Skeletal muscle cell (primary cell): Measurements from ENCODE around the gene PFKFB3.

ENCODE experiments used
- DNase-seq: peaks from one replicate; pipeline ENCODE4 v3.0.0-alpha.2; 2010; ENCODE audit warnings: low read depth
- H3K4me3 ChIP-seq: 2 replicates; pipeline ENCODE4 v1.5.1; 2011; ENCODE audit warnings: low read depth, mild to moderate bottlenecking, control low read depth, low read length, moderate library complexity

The PFKFB3 gene

DNA sequence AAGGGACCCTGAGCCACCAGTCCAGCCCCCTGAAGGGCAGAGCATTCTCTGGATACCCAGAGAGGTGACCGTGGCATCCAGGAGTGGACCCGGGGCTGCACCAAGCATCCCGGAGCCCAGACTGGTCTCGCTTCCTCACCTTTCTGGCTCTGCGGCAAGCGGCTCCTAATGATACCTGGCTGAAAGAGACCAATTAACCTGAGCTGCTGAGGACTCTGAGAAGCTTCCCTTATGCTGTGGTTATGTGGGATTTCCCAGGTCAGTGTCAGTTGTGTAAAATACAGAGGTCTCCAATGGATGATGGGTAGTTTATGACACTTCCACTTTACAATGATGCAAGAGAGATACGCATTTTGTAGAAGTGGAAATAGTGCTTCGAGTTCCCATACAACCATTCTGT lies 51.5 kb downstream of the PFKFB3 start:
- no peak overlapping the region for H3K4me3 ChIP-seq
- DNase-seq = no peak

- H3K4me3 ChIP-seq = no peak overlapping the region
- no peak for DNase-seq
These were observed 52.9 kb downstream of the PFKFB3 start for GRCh38 chr10:6255548-6256061.

DNA sequence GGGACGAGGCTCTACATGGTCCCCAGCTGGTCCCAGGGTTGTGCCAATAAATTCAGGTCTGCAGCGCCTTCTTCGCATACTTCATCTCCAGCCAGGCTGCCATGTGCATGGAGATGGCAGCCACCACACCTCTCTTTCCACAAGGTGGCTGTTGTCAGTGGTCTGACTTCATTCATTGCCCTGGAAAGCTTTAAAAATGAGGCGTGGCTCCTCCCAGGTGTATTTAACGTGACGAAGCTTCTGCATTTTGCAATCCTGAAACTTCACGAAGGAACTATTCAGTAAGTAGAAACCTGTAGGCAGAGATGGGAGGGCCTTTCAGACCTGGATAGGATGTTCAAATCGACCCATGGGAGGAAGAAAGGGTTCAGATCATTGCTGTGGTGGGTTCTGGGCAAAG lies 53.7 kb downstream of the PFKFB3 start:
- H3K4me3 ChIP-seq = no peak overlapping the region

DNA sequence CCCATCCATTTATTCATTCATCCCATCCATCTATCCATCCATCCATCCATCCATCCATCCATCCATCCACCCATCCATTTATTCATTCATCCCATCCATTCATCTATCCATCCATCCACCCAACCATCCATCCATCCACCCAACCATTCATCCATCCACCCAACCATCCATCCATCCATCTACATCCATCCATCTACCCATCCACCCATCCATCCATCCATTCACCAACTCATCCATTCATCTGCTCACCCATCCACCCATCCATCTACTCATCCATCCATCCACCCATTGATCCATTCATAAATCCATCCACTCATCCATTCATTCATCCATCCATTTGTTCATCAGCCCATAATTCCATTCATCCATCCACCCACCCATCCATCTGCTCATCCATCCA lies 56.4 kb downstream of the PFKFB3 start:
- H3K4me3 ChIP-seq = no peak overlapping the region
- DNase-seq = no peak

More for the DNA sequence above, 53.7 kb downstream of the PFKFB3 start:
- DNase-seq = no peak

DNA sequence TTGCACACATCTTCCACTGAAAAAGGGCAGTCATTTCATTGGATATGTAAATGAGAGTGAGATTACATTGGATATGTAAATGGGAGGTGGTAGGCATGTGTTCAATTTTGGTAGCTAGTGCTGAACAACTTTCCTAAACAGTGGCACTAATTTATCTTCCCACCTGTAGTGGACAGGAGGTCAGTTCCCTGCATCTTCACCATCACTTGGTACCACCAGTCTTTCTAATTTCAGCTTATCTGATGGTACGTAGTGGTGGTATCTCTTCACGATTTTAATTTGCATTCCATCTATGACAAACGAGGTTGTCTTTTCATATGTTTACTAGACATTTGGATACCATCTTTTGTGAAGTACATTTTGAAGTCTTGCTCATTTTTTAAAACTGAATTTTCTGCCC lies 58.1 kb downstream of the PFKFB3 start:
- H3K4me3 ChIP-seq = no peak overlapping the region
- no peak for DNase-seq

GRCh38 chr10:6267941-6268340 lies 65.2 kb downstream of the PFKFB3 start:
- H3K4me3 ChIP-seq = no peak overlapping the region
- no peak for DNase-seq

DNA sequence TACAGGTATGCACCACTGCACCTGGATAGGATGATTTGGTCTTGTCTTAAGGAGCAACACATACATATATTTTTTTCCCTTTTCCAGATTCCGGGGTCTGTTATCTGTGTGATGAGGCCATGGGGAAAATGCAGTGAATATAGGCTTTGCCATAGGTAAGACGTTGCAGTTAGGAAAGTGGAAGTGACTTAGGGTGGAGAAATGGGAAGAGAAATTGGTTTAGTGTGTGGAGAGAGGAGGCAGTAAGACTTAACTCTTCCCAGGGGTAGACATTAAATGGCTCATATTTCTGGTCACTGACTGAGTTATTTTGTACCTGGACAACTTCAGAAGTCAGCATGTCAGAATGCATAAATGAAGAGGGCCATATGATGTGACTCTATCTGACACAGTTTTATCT lies 66.7 kb downstream of the PFKFB3 start:
- no peak for DNase-seq
- no peak overlapping the region for H3K4me3 ChIP-seq

DNA sequence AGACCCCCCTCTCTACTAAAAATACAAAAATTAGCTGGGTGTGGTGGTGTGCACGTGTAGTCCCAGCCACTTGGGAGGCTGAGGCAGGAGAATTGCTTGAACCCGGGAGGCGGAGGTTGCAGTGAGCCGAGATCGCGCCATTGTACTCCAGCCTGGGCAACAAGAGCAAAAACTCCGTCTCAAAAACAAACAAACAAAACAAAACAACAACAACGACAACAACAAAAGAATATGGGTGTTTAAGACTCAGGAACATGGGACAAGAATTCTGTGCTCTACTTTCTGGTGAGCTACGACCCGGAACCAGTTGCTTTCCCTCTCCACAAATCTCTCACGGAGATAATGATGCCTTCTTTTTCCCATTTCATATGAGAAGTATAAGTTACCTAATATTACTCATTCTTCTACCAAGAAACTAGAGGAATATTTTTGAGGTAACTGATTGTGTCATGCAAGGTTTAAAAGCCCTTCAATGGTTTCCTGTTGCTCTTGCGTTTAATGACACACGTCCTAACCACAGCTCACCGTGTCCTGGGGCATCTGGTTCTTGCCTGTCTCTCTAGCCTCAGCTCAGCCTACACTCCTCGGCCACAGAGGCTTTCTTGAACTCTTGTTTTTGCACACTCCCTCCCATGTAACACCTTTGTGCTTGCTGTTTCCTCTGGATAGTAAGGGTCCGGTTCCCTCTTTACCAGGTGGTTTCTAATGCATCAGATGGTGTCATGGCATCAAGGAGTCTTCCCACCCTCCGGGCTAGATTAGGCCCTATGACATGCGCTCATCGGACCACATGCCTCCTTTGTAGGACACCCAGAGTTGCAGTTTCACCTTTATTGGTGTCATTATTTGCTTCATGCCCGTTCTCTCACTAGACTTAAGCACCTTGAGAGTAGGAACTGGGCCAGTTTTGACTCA lies 67.5 kb downstream of the PFKFB3 start:
- DNase-seq = no peak
- H3K4me3 ChIP-seq = no peak overlapping the region

DNA sequence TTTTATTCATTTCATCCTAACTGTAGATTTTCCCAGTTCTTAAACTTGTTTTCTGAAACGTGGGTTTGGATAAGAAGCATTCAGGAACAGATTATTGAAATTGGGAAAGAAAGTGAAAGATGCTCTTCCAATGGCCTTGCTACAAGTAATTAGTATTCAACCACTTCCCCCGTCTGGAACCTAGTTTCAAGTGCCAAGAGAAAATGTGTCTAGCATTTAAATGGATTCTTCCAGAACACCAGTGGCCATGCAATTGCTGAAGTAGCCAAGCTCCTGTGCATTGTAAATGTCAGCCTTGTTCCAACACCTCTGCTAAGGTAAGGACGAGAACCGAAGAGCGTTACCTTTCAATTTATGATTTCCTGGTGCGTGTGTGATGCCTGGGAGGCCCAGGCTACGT lies 68.2 kb downstream of the PFKFB3 start:
- no peak overlapping the region for H3K4me3 ChIP-seq
- DNase-seq = no peak

DNA sequence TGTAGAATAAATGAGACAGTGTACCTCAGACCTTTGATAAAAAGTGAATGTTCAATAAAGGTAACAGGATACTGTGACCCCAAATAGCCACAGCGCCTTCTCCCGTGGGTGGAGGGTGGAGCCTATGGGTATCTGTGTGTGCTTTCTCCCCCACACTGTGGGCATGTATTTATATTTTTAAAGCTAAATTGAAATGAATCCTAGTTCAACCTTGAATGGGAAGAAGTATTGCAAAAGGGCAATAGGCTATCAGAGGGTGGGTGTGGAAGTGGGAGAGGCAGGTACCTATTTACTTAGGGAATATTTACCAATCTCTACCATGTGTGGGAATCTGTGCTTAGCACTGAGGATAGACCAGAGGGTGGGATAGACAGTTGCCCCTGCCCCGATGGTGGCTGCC lies 68.9 kb downstream of the PFKFB3 start:
- DNase-seq = no peak
- H3K4me3 ChIP-seq = no peak overlapping the region

DNA sequence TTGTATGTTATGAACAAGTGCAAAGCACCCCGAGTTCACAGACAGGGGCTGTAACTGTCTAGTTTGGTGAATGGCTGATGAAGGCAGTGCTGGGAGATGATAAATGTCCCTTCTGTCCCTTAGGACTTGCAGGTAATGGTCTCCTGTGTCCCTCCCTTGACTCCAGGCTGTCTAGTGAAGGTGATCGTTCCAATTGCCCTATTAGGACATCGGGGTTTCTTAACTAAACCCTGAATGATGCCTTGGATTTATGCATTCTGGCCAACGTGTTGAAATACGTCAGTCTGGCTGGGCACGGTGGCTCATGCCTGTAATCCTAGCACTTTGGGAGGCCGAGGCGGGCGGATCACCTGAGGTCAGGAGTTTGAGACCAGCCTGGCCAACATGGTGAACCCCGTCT lies 69.4 kb downstream of the PFKFB3 start:
- no peak overlapping the region for H3K4me3 ChIP-seq
- no peak for DNase-seq

- H3K4me3 ChIP-seq = no peak overlapping the region
- no peak for DNase-seq
These were observed 70.6 kb downstream of the PFKFB3 start for GRCh38 chr10:6273351-6273750.

DNA sequence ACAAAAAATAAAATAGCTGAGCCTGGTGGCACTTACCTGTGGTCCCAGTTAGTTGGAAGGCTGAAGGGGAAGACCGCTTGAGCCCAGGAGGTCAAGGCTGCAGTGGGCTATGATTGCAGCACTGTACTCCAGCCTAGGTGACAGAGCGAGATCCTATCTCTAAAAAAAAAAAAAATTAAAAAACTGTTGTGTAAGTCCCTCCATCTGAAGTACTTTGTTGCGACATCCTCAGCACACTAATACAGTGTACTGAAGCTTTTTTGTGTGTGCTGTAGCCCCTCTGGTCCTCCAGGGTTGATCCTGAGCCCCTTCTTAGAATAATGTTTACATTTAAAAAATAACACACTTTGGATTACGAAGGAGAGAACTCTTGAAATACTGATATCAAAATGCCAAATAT lies 71.3 kb downstream of the PFKFB3 start:
- H3K4me3 ChIP-seq = no peak overlapping the region
- DNase-seq = peak; percentile 18

DNA sequence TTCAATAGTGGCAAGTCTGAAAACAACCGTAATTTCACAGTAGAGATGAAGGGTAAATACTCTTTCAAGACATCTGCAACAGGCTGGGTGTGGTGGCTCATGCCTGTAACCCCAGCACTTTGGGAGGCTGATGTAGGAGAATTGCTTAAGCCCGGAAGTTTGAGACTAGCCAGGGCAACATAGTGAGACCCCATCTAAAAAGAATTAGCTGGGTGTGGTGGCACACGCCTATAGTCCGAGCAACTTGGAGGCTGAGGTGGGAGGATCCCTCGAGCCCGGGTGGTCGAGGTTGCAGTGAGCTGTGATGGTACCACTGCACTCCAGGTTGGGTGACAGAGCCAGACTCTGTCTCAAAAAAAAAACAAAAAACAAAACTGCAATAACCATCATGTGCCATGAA lies 71.8 kb downstream of the PFKFB3 start:
- no peak overlapping the region for H3K4me3 ChIP-seq
- no peak for DNase-seq

DNA sequence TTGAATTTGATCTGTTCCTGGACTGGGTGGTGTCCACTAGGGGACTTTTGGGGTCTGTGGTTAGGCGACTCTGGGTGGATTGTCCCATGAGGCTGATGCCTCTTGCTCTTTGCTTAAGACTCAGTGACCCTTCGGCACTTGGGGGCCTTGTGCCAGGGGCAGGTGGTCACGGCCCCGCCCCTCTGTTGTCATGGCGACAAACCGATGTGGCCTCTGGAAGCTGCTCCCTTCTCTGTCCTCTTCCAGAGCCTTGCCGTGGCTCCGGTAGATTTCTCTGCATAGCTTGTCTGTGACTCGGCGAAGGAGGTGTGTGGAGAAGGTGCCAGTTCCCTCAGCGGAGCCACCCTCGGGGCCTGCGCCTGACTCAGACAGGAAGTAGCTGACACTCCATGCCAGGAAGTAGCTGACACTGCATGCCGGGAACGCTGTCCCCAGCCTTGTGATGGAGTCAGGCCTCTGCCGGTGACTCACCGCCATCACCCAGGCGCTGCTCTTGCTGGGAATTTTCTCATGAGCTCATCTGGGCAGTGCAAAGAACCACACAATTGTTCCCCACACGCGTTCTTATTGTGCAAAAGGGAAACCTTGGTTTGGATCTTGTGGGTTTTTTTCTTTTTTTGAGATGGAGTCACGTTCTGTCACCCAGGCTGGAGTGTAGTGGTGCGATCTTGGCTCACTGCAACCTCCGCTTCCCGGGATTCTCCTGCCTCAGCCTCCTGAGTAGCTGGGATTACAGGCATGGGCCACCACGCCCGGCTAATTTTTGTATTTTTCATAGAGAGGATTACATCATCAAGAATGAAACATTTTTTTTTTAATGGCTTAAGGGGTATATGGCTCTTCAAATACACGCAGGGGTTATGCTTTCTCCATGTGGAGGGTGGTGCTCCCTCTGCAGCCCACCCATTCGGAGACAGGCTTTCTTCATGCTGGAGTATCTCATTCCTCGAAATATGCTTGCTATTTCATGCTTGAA lies 72.6 kb downstream of the PFKFB3 start:
- peak overlapping the region; percentile 29 for H3K4me3 ChIP-seq
- peak; percentile 94 for DNase-seq

DNA sequence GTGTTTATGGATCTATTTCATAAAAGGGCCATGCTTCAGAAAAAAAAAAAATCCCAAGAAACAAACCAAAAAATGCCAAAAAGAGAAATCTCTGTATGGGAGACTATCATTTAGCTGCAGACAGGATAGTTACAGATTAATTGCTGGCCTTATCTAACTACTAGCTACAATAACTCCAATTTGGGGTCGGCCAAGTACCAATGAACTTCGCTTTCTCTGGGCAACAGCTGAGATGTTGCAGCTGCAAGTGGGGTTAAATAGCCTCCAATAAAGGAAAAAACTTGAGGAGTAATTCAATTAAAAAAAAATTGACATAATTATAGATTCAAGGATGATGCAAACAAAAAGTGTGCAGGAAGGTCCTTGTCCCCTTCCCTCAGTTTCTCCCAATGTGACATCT lies 73.6 kb downstream of the PFKFB3 start:
- no peak overlapping the region for H3K4me3 ChIP-seq
- DNase-seq = no peak

DNA sequence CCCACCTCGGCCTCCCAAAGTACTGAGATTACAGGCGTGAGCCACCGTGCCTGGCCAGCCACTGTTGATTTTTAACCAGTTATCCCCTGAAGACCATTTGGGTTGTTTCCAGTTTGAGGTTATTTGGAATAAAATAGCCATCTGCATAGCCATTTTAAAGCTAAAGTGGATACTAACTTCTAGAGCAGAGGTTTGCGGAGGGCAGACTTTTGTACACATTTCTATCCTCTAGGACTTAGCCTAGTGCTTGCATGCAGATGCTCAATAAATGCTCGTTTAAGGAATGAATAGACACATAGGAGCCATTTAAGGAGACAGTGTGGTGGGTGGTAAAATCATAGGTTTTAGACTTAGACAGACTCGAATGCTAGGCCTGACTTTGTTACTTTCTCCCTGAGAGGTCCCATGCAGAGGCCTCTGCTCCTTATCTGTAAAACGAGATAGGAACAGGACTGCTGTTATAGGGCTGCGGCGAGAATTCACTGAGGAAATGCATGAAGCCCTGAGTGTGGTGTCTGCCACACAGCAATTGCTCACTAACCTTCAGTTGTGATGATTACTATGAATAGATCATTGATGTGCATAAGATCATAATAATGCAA lies 75.9 kb downstream of the PFKFB3 start:
- no peak overlapping the region for H3K4me3 ChIP-seq
- no peak for DNase-seq

DNA sequence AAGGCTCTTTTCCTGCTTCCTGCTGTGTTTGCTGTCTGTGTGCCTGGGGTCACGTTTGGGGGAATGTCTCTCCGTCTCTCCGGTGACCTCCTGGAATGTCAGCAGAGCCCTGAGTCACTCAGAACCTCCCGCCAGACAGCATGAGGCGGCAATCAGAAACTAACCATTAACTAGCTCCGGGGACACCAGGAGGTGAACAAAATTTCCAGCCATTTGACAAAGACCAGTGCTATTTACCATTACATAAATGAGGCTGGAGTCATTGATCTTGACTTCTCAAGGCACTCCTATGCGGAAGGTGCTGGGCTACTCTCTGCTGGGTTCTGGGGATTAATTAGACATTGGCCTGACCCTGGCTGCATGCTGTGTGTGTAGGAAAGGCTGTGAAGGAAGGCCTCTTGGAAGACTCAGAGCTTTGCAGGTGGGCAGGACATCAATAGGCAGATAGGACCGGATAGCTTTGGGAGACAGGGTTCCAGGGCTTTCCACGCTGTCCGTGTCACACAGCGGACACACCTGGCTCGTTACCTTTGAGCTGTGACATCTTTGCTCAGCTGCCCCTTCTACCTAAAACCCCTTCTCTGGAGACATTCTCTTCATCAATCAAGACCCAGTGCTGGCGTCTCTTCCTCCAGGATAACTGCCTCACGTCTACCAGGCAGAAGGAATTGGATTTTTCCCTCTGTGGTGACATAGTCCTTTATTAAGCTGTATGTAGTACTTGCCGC lies 77.0 kb downstream of the PFKFB3 start:
- DNase-seq = peak; percentile 31

GRCh38 chr10:6280291-6280690 lies 77.6 kb downstream of the PFKFB3 start:
- no peak for DNase-seq
- no peak overlapping the region for H3K4me3 ChIP-seq

More for the DNA sequence above, 77.0 kb downstream of the PFKFB3 start:
- no peak overlapping the region for H3K4me3 ChIP-seq
